OCI-LY7 (cell line): ENCODE results near the gene RNF213.

Experiments used
- CTCF ChIP-seq: fragments of 200-600 bp; sonication (generic); conservative IDR thresholded peaks from 2 replicates; pipeline ENCODE4 v1.5.1; 2014; ENCODE audit warnings: mild to moderate bottlenecking, antibody characterized with exemption, low read length, moderate library complexity, mixed read lengths
- EZH2phosphoT487 ChIP-seq: fragments of 200-600 bp; sonication (generic); IDR thresholded peaks from 2 replicates; pipeline ENCODE4 v1.6.1; 2018; ENCODE audit warnings: low read depth, borderline replicate concordance, mild to moderate bottlenecking, mixed run types, antibody characterized with exemption, low read length, moderate library complexity, mixed read lengths

GRCh38 chr17:80363518-80364090, 103.0 kb downstream of the RNF213 start:
- TF ChIP-seq CTCF (no peak), EZH2phosphoT487 (no peak)
